NCI-H1694 treated with DMSO at 0.1 percent for 48 hours (cell line): ENCODE measurements around the gene POLR2C.

ENCODE experiments used
- DNase-seq: peaks from one replicate; lab custom pipeline; 2025; lab: John Stamatoyannopoulos, UW

Gene POLR2C

DNA sequence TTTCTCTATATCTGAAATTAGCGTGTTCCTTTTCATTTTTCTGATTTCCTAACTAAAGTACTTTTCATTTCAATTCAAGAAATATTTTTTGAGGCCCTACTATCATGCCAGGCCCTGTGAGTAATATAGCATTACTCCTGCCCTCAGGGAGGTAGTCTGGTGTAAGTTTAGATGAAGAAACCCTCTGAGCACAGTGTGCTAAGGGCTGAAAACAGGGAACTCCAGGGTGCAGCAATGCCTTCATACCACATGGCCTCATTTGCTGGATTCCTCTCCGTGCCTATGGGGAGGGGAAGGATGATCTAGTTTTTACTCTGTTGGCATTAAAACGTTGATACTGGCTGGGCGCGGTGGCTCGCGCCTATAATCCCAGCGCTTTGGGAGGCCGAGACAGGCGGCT is 10.5 kb upstream of the POLR2C start:
- DNase-seq: no peak

DNA sequence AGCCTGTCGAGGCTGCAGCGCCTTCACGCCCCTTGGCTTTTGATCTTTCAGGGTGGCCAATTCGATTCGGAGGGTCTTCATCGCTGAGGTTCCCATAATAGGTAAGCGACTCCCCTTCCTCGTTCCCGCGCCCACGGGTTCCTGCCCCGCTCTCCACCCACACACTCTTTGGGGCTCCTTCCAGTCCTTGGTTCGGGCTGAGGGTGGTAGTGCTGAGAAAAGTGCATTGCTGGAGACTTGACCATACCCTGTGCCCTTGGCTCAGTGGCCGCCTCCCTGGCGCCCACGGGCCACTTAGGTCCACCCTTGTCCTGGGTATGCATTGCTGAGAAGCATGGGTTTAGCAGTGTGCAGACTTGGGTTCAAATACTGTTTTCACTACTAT is 491 bp downstream of the POLR2C start:
- DNase-seq: no peak

DNA sequence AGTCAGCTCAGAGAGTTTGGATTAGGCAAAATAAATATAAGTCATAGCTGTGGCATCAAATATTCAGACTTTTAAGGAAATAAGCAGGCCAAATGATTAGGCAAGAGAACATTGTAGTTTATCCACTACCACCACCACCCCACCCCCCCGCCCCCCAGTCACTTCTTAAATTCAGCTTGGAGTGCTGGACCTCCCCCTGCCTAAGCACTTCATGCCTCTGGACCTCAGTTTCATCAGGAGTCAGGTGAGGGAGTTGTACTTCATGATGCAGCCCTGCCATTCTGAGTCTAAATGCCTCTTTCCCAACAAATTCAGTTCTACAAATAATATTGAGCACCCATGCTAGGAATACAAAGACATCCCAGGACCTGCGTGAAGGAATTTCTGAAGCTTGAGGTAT is 2.0 kb downstream of the POLR2C start:
- DNase-seq: no peak

- DNase-seq: no peak
These were observed 5.9 kb downstream of the POLR2C start for GRCh38 chr16:57468346-57468745.

- DNase-seq: no peak
These were observed 6.6 kb downstream of the POLR2C start for GRCh38 chr16:57469046-57469445.

- DNase-seq: no peak
These were observed 7.5 kb downstream of the POLR2C start for GRCh38 chr16:57469917-57470470.

GRCh38 chr16:57470711-57471110 is 8.2 kb downstream of the POLR2C start:
- no peak for DNase-seq

DNA sequence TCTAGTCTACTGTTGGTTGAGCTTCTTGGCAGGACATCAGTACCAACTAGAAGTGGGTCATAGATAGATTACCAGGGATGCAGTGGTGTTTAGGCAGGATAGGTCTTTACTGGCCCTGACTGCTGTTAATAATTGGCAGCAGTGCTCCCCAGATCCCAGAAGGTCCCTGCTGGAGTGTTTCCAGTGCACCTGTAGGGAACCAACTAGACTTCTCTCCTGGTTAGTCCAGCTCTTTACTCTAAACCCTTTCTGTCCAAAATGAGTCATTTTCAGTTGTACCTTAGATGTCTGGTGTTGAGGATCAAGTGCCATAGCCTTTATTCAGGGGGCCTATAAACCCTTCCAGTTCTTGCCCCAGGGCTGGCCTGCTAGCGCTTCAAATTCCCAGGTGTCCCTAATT is 8.7 kb downstream of the POLR2C start:
- no peak for DNase-seq

DNA sequence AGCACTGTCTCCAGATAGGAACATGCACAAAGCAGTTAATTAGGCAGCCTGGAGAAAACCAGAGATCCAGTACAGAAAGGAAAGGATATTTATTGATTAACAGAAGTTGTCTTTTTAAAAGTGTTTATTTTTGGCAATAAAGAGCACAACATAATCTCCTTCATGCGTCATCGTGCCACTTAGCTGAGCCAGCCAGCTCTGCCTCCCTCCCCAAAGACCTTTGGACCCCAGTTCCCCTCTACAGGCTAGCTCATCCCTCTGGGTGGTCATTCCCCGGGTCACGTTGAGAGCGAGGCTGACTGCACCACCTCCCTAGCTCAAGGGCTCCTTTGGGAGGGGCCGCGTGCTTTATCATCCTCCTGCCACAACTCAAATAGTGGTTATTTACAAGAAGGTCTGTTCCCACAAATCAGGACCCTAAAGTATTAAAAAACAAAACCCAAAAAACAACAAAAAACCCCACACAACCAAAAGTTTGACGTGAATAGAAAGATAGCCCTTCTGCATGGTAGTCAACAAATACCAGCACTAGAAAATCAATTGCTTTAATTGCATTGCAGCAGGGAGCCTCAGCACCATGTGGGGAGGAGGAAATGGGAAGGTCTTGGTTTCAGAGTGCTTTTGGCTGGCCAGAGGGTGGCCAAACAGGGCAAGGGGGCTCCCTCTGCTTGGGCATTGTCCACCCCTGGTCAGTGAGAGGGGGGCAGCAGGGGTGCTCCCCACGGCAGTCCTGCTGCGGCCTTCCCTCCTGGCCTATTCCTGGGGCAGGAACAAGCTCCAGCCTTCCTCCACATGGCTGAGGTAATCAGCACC is 9.6 kb downstream of the POLR2C start:
- DNase-seq: no peak

- no peak for DNase-seq
These were observed 10.2 kb downstream of the POLR2C start for GRCh38 chr16:57472665-57473060.

DNA sequence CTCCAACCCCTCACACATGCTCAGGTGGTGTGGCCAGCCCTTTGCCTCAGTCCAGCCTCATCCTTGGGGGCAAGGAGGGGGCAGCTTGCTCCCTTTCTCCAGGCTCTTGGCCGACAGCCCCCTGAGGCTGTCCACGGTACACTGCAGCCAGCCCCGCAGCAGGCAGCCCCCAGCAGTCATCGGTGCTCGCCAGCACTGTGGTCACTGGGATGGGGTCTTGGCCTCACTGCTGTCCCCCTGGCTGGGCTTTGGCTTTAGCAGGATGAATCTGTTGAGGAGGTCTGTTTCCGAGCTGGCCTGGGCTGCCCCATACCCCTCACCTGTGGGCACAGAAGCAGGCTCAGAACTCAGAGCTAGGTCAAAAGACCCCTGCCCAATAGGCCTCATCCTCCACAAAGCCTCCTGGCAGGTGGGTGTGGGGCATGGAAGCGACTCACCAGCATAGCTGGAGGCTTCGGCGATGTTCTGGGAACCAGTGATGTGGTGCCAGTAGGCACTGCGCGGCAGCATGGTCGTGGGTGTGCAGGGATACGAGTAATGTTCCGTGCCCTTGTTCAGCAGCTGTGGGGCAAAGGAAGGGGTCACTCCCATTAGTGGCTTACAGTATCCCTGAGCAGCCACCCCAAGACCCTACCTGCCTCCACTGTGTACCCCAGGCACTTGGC is 10.8 kb downstream of the POLR2C start:
- no peak for DNase-seq

DNA sequence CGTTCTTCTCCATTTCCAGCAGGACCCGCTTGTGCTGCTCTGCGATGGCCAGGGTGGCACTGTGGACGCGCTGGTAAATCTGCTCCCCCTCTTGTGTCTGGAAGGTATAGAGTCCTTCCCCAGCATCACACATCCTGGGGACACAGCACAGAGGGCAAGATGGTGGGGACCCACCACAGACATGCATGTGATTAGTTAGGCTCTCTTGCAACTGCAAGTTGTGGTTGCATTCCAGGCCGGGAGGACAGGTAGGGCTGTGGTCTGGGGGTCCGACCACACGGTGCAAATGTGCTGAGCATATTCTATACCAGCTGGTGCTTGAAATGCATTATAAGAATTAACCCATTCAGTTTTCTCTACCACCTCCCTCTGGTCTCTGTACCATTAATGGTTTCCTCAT is 11.4 kb downstream of the POLR2C start:
- no peak for DNase-seq

- DNase-seq: no peak
These were observed 12.5 kb downstream of the POLR2C start for GRCh38 chr16:57474671-57475661.

- peak; percentile 12 for DNase-seq
These were observed 13.3 kb downstream of the POLR2C start for GRCh38 chr16:57475711-57476339.

DNA sequence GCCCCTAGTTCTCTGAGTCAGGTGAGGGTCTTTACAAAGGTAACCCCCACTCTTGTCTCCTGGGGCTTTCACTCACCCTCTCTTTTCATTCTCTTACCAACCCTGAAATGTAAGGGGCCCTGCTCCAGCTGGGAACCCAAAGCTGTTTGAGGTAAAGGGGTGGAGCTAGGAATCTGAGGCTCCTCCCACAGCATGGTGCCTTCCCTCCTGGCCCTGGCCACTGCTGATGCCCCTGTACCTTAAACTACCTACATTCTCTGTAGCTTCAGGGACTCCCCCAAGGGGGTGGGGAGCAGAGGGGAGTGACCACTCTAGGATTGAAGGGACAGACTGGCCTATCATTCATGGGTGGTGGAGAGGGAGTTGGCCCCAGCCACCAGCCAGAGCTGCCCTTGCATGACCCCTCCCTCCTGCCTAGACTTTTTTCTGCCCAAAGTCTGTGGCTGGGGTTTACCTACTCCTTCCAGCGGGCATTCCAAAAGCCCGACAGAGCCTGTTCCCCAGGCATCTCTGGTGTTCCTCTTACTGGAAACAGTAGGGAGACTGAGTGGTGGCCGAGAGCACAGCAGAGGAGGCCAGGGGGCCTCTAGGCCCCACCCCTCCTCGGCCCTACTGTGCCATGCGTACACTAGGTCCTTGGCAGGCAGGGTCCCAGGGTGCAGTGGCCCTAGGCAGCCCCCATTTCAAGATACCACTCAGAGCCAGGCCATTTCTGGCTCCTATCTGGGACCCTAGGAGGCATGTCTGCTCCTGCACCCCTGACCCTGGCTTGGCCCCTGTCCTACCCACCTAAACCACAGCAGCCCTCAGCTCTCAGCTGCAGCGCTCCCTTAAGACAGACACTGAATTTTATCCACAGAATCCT is 14.3 kb downstream of the POLR2C start:
- no peak for DNase-seq

DNA sequence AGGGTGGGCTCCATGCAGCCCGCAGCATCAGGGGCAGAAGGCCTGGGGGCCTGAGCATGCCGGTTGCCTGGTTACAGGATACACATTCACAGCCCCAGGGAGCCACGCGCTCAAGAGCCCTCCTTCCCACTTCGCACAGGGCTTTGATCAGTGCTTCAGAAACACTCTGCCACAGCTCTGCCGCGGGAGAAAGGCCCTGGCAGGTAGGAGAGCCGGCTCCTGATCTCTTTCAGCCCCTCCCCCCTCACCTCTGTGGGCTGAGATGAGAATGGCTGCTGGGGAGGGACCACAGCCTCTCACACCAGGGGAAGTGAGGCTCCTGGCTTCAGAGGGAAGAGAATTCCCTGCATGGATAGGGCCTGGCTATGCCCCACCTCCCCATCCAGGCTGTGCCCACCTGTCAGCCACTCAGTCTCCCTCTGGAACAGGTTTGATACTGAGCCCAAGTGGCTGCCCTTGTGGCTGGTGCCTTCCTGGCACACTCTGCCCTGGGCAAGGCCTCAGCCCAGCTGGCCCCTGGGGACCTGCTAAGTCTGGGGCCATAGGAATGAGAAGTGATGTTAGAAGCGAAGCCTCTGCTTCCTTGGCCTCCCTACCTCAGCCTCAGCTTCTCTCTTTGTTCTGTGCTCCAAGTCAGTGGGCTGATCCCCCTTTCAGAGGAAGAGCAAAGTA is 15.2 kb downstream of the POLR2C start:
- DNase-seq: no peak

DNA sequence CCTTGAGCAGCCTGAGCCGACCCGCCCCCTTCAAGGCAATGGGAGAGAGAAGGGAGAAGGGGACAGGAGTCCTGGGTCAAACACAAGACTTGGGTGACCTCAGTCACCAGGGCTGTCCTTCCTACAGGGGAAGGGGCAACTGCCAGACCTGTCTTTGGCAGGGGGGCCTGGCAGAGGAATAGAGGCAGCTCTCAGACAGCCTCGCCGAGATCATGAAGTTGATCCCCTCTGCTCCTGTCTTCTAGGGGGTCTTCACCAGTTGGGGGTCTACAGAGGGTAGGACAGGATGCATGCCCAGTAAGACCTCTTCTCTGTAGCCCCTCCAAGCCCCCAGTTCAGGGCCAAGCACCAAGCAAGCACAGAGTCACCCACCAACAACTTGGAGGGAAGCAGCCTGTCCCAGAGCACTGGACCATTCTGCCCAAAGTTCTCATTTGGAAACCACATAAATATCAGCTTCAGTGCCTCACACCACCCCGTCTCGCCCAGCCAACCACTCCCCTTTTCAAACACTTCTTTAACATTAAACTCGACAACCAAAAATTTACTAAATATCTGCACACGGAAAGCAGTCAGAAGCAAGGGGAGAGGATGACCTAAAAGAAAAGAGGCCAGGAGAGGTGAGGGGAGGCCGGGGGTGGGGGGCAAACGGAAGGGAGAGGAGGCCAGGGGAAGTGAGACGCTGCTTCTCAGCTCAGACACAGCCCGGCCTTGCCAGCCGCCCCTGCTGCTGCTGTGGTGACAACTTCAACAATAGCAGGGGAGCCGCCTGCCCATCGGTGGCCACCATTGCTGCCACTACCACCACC is 16.1 kb downstream of the POLR2C start:
- no peak for DNase-seq

DNA sequence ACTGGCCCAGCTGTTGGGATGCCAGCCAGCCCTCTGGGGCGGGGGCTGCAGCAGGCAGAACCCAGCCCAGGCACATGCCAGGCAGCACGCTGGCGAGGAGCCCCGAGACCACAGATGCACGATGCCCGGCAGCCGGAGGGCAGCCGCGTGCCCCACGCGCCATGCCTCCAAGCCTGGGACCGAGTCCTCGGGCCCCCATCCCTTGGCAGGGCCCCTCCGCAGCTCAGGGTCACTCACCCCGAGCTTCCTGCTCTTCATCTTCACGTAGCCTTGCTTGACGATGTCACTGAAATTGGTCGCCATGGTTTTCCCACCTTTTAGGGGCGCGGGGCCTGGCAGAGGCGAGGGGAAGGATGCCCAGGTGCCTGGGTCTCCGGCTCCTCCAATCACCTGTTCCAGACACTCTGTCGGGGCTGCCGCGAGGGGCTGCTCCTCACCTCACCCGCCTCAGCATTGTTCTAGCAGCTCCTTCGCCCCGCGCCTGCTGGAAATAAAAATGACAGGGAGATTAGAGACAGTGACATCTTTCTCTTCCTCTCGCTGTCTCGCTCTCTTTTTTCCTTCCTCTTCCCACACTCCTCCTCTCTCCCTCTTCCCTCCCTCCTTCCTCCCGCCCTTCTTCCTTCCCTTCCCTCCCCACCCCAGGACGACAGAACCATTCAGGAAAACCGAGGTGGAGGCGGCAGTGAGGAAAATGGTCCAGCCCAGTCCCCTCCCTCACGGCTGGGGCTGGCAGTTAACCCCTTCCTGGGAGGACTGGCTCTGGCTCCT is 16.9 kb downstream of the POLR2C start:
- peak; percentile 9 for DNase-seq
